NT2/D1 (cell line): ENCODE results near the gene FAM222B.

Experiments used
- SUZ12 ChIP-seq: IDR thresholded peaks from 2 replicates; pipeline ENCODE4 v1.6.1; 2011; ENCODE audit not compliant: insufficient read length, insufficient read depth; ENCODE audit errors: extremely low read depth
- YY1 ChIP-seq: IDR thresholded peaks from 2 replicates; pipeline ENCODE4 v1.6.1; 2011; ENCODE audit not compliant: insufficient read length, insufficient read depth
- ZNF274 ChIP-seq: IDR thresholded peaks from 2 replicates; pipeline ENCODE4 v1.6.1; 2011; ENCODE audit warnings: mild to moderate bottlenecking, low read depth, low read length

GRCh38 chr17:28841901-28842281 is 699 bp downstream of the FAM222B start:
- TF ChIP-seq YY1 (no peak), SUZ12 (no peak), ZNF274 (no peak)
